HG02981 (cell line): Measurements from ENCODE around the gene PCDH12.

Experiments
- ATAC-seq: cut with Tn5 transposase; IDR thresholded peaks from one replicate; pipeline ENCODE4 v1.9.1; 2021; ENCODE audit warnings: mild to moderate bottlenecking, moderate library complexity; ENCODE audit not compliant: unreplicated experiment

Gene PCDH12

GRCh38 chr5:141910271-141910673 is 47.7 kb downstream of the PCDH12 start:
- ATAC-seq: no peak

DNA sequence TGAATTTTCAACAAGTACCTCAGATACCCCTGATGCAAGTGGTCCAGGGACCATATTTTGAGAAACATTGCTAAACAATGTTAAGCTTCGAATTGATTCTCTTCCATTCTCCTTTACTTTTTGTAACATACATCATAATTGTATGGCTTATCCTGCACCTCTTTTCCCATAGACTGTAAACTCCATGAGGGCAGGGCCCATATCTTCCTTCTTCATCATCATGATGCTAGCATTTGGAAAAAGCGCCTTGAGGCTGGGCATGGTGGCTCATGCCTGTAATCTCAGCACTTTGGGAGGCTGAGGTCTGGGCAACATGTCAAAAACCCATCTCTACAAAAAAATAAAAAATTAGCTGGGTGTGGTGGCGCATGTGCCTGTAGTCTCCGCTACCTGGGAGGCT is 48.8 kb downstream of the PCDH12 start:
- no peak for ATAC-seq

DNA sequence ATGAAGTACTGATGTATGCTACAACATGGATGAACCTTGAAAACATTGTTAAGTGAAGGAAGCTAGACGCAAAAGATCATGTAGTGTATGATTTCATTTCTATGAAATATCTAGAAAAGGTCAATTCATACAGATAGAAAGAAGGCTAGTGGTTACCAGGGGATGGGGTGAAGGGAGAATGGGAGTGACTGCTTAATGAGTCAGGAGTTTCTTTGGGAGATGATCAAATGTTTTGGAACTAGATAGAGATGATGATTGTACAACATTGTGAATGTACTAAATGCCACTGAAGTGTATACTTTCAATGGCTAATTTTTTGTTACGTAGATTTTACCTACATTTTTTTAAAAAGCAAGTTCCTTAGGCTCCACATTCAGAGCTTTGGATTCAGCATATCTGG is 49.2 kb downstream of the PCDH12 start:
- no peak for ATAC-seq

DNA sequence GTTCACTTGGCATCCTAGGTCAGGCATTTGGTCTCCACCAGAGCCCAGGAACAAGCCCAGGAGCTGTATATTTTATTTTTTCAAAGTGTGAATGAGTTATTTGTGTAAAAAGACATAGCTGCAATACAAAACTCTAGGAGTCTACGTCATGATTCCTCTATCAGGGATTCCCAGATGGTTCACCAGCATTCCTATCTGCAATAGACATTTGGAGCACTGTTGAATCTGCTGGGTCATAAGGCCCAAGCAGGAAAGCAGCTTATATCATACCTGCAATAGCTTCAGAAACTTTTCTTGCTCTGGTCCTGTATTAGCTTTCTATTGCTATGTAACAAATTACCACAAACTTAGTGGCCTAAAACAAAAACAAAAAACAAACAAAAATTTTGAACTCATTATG is 51.0 kb downstream of the PCDH12 start:
- ATAC-seq: no peak

DNA sequence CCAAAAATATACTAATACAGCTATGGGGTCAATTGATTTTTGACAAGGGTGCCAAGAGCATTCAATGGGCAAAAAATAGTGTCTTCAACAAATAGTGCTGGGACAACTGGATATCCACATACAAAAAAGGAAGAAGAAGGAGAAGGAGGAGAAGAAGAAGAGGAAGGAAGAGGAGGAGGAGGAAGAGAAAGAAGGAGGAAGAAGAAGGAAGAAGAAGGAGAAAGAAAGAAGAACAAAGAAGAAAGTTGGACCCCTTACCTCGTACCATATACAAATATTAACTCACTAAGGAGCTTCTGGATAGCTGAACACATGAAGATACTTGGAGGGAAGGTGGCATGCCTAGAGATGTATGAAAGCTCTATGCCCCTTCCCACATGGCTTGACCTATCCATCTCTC is 51.5 kb downstream of the PCDH12 start:
- no peak for ATAC-seq

DNA sequence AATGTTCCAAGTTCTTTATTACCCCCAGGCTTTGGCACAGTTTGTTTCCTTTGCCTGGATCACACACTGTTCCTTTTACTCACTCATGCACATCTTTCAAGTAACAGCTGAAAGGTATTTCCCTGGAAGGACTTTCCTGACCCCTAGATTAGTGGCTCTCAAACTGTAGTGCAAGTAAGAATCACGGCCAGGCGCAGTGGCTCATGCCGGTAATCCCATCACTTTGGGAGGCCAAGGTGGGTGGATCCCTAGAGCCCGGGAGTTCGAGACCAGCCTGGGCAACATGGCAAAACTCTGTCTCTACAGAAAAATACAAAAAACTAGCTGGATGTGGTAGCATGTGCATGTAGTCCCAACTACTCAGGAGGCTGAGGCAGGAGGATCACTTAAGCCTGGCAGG is 53.5 kb downstream of the PCDH12 start:
- no peak for ATAC-seq

DNA sequence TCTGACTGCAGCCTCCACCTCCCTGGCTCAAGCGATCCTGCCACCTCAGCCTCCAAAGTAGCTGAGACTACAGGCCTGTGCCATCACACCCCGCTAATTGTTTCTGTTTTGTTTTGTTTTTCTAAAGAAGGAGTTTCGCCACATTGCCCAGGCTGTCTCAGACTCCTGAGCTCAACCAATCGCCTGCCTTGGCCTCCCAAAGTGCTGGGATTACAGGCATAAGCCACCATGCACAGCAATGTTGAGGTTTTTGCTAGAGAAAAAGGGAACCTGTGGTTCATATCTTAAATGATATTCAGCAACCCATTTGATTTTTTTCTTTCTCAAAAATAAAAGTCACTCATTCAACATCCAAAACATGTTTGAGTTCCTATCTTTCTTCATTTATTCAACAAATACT is 54.7 kb downstream of the PCDH12 start:
- no peak for ATAC-seq

GRCh38 chr5:141902015-141902814 is 55.8 kb downstream of the PCDH12 start:
- no peak for ATAC-seq

GRCh38 chr5:141898448-141899049 is 59.5 kb downstream of the PCDH12 start:
- ATAC-seq: no peak

- ATAC-seq: no peak
These were observed 60.6 kb downstream of the PCDH12 start for GRCh38 chr5:141897425-141897824.
